Measurements from ENCODE around the gene B9D2. TPM values are rescaled to one million over a fixed set of nuclear protein-coding genes. Genes with fewer than 3 reads are reported as not detected.
"Not testable (repeated sequence)": the region's sequence is repeated elsewhere in the genome, so short reads cannot be mapped to it uniquely, and the experiment has no call there.

Gene B9D2
- total RNA-seq, 1 donor from 2014 or later: 2.5 TPM

DNA sequence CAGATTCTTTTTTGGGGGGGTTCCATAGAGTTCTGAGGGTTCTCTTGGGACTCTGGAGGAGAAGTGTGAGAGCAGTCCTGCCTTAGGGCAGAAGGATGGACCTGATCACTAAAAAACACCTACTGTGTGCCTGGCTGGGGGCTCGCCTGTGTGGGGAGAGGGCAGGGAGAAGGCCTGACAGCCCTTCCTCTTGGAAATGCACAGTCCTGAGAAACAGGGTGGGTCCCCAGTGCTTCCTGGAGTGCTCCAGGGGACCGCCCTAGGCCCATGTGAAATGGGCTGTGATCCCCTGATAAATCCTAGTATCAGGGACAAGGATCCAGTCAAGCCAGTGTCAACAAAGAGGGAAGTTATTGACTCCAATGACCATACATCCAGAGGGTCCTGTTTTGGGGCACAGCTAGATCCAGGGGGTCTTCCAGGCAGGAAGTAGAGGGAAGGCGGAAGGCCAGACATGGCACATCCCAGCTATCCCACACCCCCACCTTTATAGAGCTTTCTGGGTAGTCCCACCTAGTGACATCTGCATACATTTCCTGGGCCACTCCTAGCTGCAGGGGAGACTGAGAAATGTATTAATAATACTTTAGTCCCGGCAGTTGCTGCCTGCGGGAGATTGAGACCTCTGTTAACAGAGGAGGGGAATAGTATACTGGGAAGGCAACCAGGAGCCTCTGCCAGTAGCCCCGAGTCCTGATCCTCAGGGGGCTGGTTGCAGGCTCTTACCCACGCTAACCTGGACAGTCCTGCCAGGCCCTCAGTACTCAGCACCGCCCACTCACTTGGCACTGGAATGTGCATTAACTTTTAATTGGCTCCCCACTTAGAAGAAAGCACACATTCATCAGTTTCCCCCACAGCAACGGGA, 47.4 kb upstream of the B9D2 start:
- no peaks in the 10 kb centered on the region for H3K36me3 ChIP-seq
- no peaks in the 10 kb centered on the region for H3K27me3 Mint-ChIP-seq (ENCODE audit: insufficient read depth, low read depth)
- H3K27me3 ChIP-seq: no peaks in the 10 kb centered on the region
- H3K4me1 Mint-ChIP-seq: peaks cover 13% of the 10 kb centered on the region
- H3K9me3 Mint-ChIP-seq: no peaks in the 10 kb centered on the region
- H3K9me3 ChIP-seq (ENCODE audit: low read depth): no peaks in the 10 kb centered on the region
- no peak overlapping the region for H3K4me3 Mint-ChIP-seq
- no peak for DNase-seq (ENCODE audit: low spot score)
- TF ChIP-seq EZH2phosphoT487 (IDR thresholded peaks at IDR 0.05) (no peak), EZH2 (IDR thresholded peaks at IDR 0.05) (no peak)
- TF ChIP-seq, protein P1, sequence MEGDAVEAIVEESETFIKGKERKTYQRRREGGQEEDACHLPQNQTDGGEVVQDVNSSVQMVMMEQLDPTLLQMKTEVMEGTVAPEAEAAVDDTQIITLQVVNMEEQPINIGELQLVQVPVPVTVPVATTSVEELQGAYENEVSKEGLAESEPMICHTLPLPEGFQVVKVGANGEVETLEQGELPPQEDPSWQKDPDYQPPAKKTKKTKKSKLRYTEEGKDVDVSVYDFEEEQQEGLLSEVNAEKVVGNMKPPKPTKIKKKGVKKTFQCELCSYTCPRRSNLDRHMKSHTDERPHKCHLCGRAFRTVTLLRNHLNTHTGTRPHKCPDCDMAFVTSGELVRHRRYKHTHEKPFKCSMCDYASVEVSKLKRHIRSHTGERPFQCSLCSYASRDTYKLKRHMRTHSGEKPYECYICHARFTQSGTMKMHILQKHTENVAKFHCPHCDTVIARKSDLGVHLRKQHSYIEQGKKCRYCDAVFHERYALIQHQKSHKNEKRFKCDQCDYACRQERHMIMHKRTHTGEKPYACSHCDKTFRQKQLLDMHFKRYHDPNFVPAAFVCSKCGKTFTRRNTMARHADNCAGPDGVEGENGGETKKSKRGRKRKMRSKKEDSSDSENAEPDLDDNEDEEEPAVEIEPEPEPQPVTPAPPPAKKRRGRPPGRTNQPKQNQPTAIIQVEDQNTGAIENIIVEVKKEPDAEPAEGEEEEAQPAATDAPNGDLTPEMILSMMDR (IDR thresholded peaks at IDR 0.05): no peak
- H3K4me3 ChIP-seq: no peak overlapping the region
- H3K4me1 ChIP-seq: no peaks in the 10 kb centered on the region
- no peak overlapping the region for H3K27ac Mint-ChIP-seq
- H3K9ac ChIP-seq: no peak overlapping the region
- no peak overlapping the region for H3K27ac ChIP-seq
- H4K20me1 ChIP-seq (ENCODE audit: low read depth): peaks cover 18% of the 10 kb centered on the region
- peaks cover 7% of the 10 kb centered on the region for H3F3A ChIP-seq (ENCODE audit: low read depth)
- no peak overlapping the region for H3K4me2 ChIP-seq
- H2AFZ ChIP-seq (replicated peaks): no peak overlapping the region
- H3K79me2 ChIP-seq (ENCODE audit: low read depth): no peaks in the 10 kb centered on the region
- H3K36me3 Mint-ChIP-seq: peaks cover 6% of the 10 kb centered on the region

DNA sequence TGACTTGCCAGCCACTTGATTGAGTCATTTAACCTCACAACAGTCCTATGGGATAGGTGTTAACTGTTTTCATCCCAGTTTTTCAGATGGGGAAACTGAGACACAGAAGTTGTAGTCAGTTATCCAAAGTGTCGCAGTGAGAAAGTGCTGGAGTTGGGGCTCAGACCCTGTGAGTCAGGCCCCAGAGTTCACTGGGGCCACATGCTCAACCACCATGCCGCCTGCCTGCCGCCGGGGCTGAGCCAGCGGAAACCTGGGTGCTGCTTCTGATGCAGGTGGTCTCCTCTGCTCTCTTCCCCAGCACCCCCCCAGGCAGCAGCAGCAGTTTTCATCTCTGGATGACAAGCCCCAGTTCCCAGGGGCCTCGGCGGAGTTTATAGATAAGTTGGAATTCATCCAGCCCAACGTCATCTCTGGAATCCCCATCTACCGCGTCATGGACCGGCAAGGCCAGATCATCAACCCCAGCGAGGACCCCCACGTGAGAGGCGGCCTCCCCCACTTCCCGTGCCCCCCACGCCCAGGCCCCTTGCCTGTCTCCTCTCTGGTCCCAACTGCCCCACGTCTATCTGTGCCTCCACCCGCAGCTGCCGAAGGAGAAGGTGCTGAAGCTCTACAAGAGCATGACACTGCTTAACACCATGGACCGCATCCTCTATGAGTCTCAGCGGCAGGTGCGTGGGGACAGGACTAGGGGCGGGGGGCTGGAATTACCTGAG, 46.5 kb upstream of the B9D2 start:
- H3K79me2 ChIP-seq (ENCODE audit: low read depth): no peaks in the 10 kb centered on the region
- no peak overlapping the region for H2AFZ ChIP-seq (replicated peaks)
- TF ChIP-seq EZH2phosphoT487 (IDR thresholded peaks at IDR 0.05) (no peak), EZH2 (IDR thresholded peaks at IDR 0.05) (no peak)
- TF ChIP-seq, protein P1 (IDR thresholded peaks at IDR 0.05): no peak
- H3K27ac ChIP-seq: no peak overlapping the region
- H3K4me3 Mint-ChIP-seq: no peak overlapping the region
- H3K9ac ChIP-seq: no peak overlapping the region
- H3K4me1 ChIP-seq: no peaks in the 10 kb centered on the region
- peaks cover 22% of the 10 kb centered on the region for H4K20me1 ChIP-seq (ENCODE audit: low read depth)
- H3K4me1 Mint-ChIP-seq: peaks cover 13% of the 10 kb centered on the region
- peak overlapping the region; percentile 39 for H3K27ac Mint-ChIP-seq
- no peak for DNase-seq (ENCODE audit: low spot score)
- no peaks in the 10 kb centered on the region for H3K27me3 ChIP-seq
- H3K27me3 Mint-ChIP-seq (ENCODE audit: insufficient read depth, low read depth): peaks cover 2% of the 10 kb centered on the region
- H3K9me3 Mint-ChIP-seq: no peaks in the 10 kb centered on the region
- peaks cover 7% of the 10 kb centered on the region for H3F3A ChIP-seq (ENCODE audit: low read depth)
- peaks cover 6% of the 10 kb centered on the region for H3K36me3 Mint-ChIP-seq
- no peaks in the 10 kb centered on the region for H3K9me3 ChIP-seq (ENCODE audit: low read depth)
- H3K4me2 ChIP-seq: no peak overlapping the region
- no peak overlapping the region for H3K4me3 ChIP-seq
- H3K36me3 ChIP-seq: no peaks in the 10 kb centered on the region

DNA sequence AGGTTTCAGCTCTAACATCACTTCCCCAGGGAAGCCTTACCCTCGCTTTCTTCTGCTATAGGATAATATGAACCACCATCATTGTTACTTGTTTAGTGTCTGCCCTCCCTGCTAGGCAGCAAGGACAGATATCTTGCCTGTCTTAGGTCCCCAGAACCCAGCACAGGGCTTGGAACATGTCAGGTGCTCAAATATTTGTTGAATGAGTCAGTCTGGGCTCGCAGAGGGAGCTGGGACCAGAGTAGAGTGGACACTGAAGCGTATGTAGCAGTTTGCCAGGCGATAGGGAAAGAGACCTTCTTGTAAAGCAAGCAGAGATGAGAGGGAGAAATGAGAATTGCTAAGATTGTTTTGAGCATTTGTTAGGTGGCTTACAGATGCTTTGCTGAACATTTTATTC, 45.3 kb upstream of the B9D2 start:
- Histone ChIP-seq H3K79me2 (ENCODE audit: low read depth) (no peaks in the 10 kb centered on the region), H3F3A (ENCODE audit: low read depth) (peaks cover 7% of the 10 kb centered on the region), H3K9ac (no peak overlapping the region), H3K9me3 (ENCODE audit: low read depth) (no peaks in the 10 kb centered on the region), H2AFZ (replicated peaks) (no peak overlapping the region), H3K4me3 (no peak overlapping the region), H3K27me3 (no peaks in the 10 kb centered on the region), H4K20me1 (ENCODE audit: low read depth) (peaks cover 24% of the 10 kb centered on the region), H3K4me1 (no peaks in the 10 kb centered on the region), H3K36me3 (no peaks in the 10 kb centered on the region), H3K27ac (no peak overlapping the region), H3K4me2 (no peak overlapping the region)
- Mint-ChIP-seq H3K27ac (no peak overlapping the region), H3K4me1 (peaks cover 13% of the 10 kb centered on the region), H3K27me3 (ENCODE audit: insufficient read depth, low read depth) (peaks cover 2% of the 10 kb centered on the region), H3K36me3 (peaks cover 6% of the 10 kb centered on the region), H3K9me3 (no peaks in the 10 kb centered on the region), H3K4me3 (no peak overlapping the region)
- no peak for DNase-seq (ENCODE audit: low spot score)
- no peak for TF ChIP-seq EZH2phosphoT487 (IDR thresholded peaks at IDR 0.05)
- TF ChIP-seq EZH2 (IDR thresholded peaks at IDR 0.05): no peak
- TF ChIP-seq, protein P1 (IDR thresholded peaks at IDR 0.05): no peak

DNA sequence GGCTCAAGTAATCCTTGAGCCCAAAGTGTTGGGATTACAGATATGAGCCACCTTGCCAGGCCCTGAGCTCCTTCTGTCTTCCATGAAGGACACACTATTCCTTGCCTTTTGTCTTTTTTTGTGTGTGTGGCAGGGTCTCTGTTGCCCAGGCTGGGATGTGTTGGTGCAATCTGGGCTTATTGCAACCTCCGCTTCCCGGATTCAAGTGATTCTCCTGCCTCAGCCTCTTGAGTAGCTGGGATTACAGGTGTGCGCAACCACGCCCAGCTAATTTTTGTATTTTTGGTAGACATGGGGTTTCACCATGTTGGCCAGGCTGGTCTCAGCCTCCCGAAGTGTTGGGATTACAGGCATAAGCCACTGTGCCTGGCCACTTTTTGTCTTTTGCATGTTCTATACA, 44.9 kb upstream of the B9D2 start:
- H3K36me3 Mint-ChIP-seq; H3K4me3 ChIP-seq; H3K9me3 Mint-ChIP-seq; H3K4me1 ChIP-seq; H3K4me2 ChIP-seq; H3K27me3 ChIP-seq; H2AFZ ChIP-seq (replicated peaks); H3K27ac Mint-ChIP-seq; H3K27me3 Mint-ChIP-seq (ENCODE audit: insufficient read depth, low read depth); H3K79me2 ChIP-seq (ENCODE audit: low read depth); H3K9me3 ChIP-seq (ENCODE audit: low read depth); H3K36me3 ChIP-seq; H3K4me3 Mint-ChIP-seq; DNase-seq (ENCODE audit: low spot score); H3F3A ChIP-seq (ENCODE audit: low read depth); H3K9ac ChIP-seq; H3K27ac ChIP-seq: not testable (repeated sequence)
- peaks cover 13% of the 10 kb centered on the region for H3K4me1 Mint-ChIP-seq
- H4K20me1 ChIP-seq (ENCODE audit: low read depth): peaks cover 24% of the 10 kb centered on the region

Data from neural progenitor cell (in vitro differentiated cells).